Neural cell (in vitro differentiated cells): ENCODE measurements around the gene RCN2. TPM values are rescaled to one million over a fixed set of nuclear protein-coding genes. Genes with fewer than 3 reads are reported as not detected.

Experiments used
- H2AFZ ChIP-seq: fragments of 200-600, 300-800 bp; sonication (generic), shearing (Covaris generic); 2 replicates; pipeline ENCODE4 v1.6.0; 2014; ENCODE audit warnings: low read depth, mild to moderate bottlenecking, antibody characterized with exemption, low read length, moderate library complexity
- H3F3A ChIP-seq: fragments of 200-600 bp; shearing (Covaris generic); 2 replicates; pipeline ENCODE4 v1.6.1; 2016; ENCODE audit warnings: mild to moderate bottlenecking, moderate library complexity, mixed read lengths, antibody characterized with exemption, low read length; ENCODE audit not compliant: insufficient read depth, poor library complexity, severe bottlenecking
- H3K27ac ChIP-seq: fragments of 200-600, 300-800 bp; sonication (generic), shearing (Covaris generic); 2 replicates; pipeline ENCODE4 v1.5.1; 2014; ENCODE audit warnings: mild to moderate bottlenecking, low read length, moderate library complexity
- H3K27me3 ChIP-seq: fragments of 300-800, 200-600 bp; sonication (generic), shearing (Covaris generic); 2 replicates; pipeline ENCODE4 v1.6.0; 2014; ENCODE audit warnings: mild to moderate bottlenecking, low read depth, low read length, moderate library complexity; ENCODE audit not compliant: insufficient read depth
- H3K36me3 ChIP-seq: fragments of 300-800, 200-600 bp; sonication (generic), shearing (Covaris generic); 2 replicates; pipeline ENCODE4 v1.5.1; 2014; ENCODE audit warnings: mild to moderate bottlenecking, antibody characterized with exemption, low read length, moderate library complexity; ENCODE audit not compliant: insufficient read depth
- H3K4me2 ChIP-seq: fragments of 300-800, 200-600 bp; sonication (generic), shearing (Covaris generic); 2 replicates; pipeline ENCODE4 v1.6.0; 2014; ENCODE audit warnings: mild to moderate bottlenecking, low read length
- H3K4me3 ChIP-seq: fragments of 300-800, 200-600 bp; sonication (generic), shearing (Covaris generic); 2 replicates; pipeline ENCODE4 v1.5.1; 2014; ENCODE audit warnings: mild to moderate bottlenecking, low read length, moderate library complexity
- H3K79me2 ChIP-seq: fragments of 200-600 bp; shearing (Covaris generic); replicated peaks from 2 replicates; pipeline ENCODE4 v1.6.0; 2014; ENCODE audit warnings: mild to moderate bottlenecking, low read length, moderate library complexity; ENCODE audit not compliant: insufficient read depth
- H3K9ac ChIP-seq: fragments of 300-800, 200-600 bp; sonication (generic), shearing (Covaris generic); 2 replicates; pipeline ENCODE4 v1.6.1; 2016; ENCODE audit warnings: mild to moderate bottlenecking, low read length, mixed read lengths
- H3K9me2 ChIP-seq: fragments of 200-600 bp; shearing (Covaris generic); 2 replicates; pipeline ENCODE4 v1.6.1; 2016; ENCODE audit warnings: mild to moderate bottlenecking, low read length, mixed read lengths; ENCODE audit not compliant: insufficient read depth
- H3K9me3 ChIP-seq: fragments of 200-600, 300-800 bp; sonication (generic), shearing (Covaris generic); 2 replicates; pipeline ENCODE4 v1.6.1; 2016; ENCODE audit warnings: mild to moderate bottlenecking, mixed run types, low read length, moderate library complexity, mixed read lengths
- H4K20me1 ChIP-seq: fragments of 200-600 bp; shearing (Covaris generic); 2 replicates; pipeline ENCODE4 v1.6.1; 2016; ENCODE audit warnings: mild to moderate bottlenecking, mixed run types; ENCODE audit not compliant: insufficient read depth
- CTCF ChIP-seq: fragments of 450-650 bp; IDR thresholded peaks from 2 replicates; pipeline ENCODE4 v1.5.1; 2014; ENCODE audit warnings: antibody characterized with exemption, mild to moderate bottlenecking, moderate library complexity; ENCODE audit not compliant: poor library complexity, severe bottlenecking
- EP300 ChIP-seq: fragments of 450-650 bp; conservative IDR thresholded peaks from 2 replicates; pipeline ENCODE4 v1.6.1; 2014; ENCODE audit warnings: antibody characterized with exemption, mild to moderate bottlenecking, moderate library complexity; ENCODE audit not compliant: poor library complexity, severe bottlenecking
- EZH2 ChIP-seq: fragments of 200-600, 300-800 bp; shearing (Covaris generic), sonication (generic); IDR thresholded peaks from 2 replicates; pipeline ENCODE4 v1.6.1; 2014; ENCODE audit warnings: antibody characterized with exemption, low read length, borderline replicate concordance, mild to moderate bottlenecking; ENCODE audit not compliant: insufficient read depth, poor library complexity, severe bottlenecking
- POLR2AphosphoS5 ChIP-seq: IDR thresholded peaks from 2 replicates; pipeline ENCODE4 v1.6.1; 2012
- RAD21 ChIP-seq: fragments of 450-650 bp; conservative IDR thresholded peaks from 2 replicates; pipeline ENCODE4 v1.6.1; 2014; ENCODE audit warnings: antibody characterized with exemption, mild to moderate bottlenecking, moderate library complexity
- REST ChIP-seq: IDR thresholded peaks from 2 replicates; pipeline ENCODE4 v1.6.1; 2012; ENCODE audit warnings: borderline replicate concordance
- SMC3 ChIP-seq: fragments of 450-650 bp; conservative IDR thresholded peaks from 2 replicates; pipeline ENCODE4 v1.6.1; 2014; ENCODE audit warnings: antibody characterized with exemption, mild to moderate bottlenecking, moderate library complexity; ENCODE audit not compliant: poor library complexity
- TAF1 ChIP-seq: IDR thresholded peaks from 2 replicates; pipeline ENCODE4 v1.6.1; 2012; ENCODE audit warnings: low read depth
- polyA plus RNA-seq: library from polyadenylated mRNA; depleted of rRNA; stranded (reverse); fragments of >200 nt; gene quantifications from 2 replicates; pipeline ENCODE4 v1.2.3, GENCODE V29; 2014

RCN2 gene
- polyA plus RNA-seq, 1 donor from 2014 or later, result 400 TPM

GRCh38 chr15:76979331-76979925 lies 47.9 kb downstream of the RCN2 start:
- H3K79me2 ChIP-seq, result no peaks in the 10 kb centered on the region
- H3K36me3 ChIP-seq, result no peaks in the 10 kb centered on the region

GRCh38 chr15:76979996-76980520 lies 48.5 kb downstream of the RCN2 start:
- Histone ChIP-seq H3K9me3 (no peaks in the 10 kb centered on the region), H3K36me3 (no peaks in the 10 kb centered on the region), H3K4me2 (no peak overlapping the region), H2AFZ (no peak overlapping the region), H4K20me1 (no peaks in the 10 kb centered on the region), H3K27ac (no peak overlapping the region), H3F3A (no peaks in the 10 kb centered on the region), H3K79me2 (no peaks in the 10 kb centered on the region), H3K9ac (no peak overlapping the region), H3K4me3 (no peak overlapping the region), H3K9me2 (no peaks in the 10 kb centered on the region), H3K27me3 (no peaks in the 10 kb centered on the region)
- TF ChIP-seq REST (no peak), RAD21 (no peak), EP300 (no peak), SMC3 (no peak), CTCF (no peak)

More at GRCh38 chr15:76979331-76979925, 47.9 kb downstream of the RCN2 start:
- TF ChIP-seq REST (no peak), CTCF (no peak), TAF1 (no peak), POLR2AphosphoS5 (no peak), EP300 (no peak), EZH2 (no peak), RAD21 (no peak)
- H3K4me3 ChIP-seq, result no peak overlapping the region
- H3K27me3 ChIP-seq, result no peaks in the 10 kb centered on the region
- H3F3A ChIP-seq, result no peaks in the 10 kb centered on the region
- H3K27ac ChIP-seq, result no peak overlapping the region
- H3K9ac ChIP-seq, result no peak overlapping the region
- no peaks in the 10 kb centered on the region for H3K9me3 ChIP-seq
- H3K9me2 ChIP-seq, result no peaks in the 10 kb centered on the region
- H4K20me1 ChIP-seq, result no peaks in the 10 kb centered on the region
- H3K4me2 ChIP-seq, result no peak overlapping the region
- no peak overlapping the region for H2AFZ ChIP-seq
